Islet precursor cell (in vitro differentiated cells): Measurements from ENCODE around the gene LRRFIP1.
"Not testable (repeated sequence)": the region's sequence is repeated elsewhere in the genome, so short reads cannot be mapped to it uniquely, and the experiment has no call there.

Source experiments
- DNase-seq: peaks from one replicate; pipeline ENCODE4 v3.0.0-alpha.2; 2018

The LRRFIP1 gene

GRCh38 chr2:237627441-237628246 lies at the start of gene LRRFIP1:
LRRFIP1 (plus strand) TSS chr2:237627587; CDS start chr2:237627645, 58 bp downstream.
- DNase-seq: peak; percentile 58

GRCh38 chr2:237577956-237578870 lies 49.2 kb upstream of the LRRFIP1 start:
- no peak for DNase-seq

DNA sequence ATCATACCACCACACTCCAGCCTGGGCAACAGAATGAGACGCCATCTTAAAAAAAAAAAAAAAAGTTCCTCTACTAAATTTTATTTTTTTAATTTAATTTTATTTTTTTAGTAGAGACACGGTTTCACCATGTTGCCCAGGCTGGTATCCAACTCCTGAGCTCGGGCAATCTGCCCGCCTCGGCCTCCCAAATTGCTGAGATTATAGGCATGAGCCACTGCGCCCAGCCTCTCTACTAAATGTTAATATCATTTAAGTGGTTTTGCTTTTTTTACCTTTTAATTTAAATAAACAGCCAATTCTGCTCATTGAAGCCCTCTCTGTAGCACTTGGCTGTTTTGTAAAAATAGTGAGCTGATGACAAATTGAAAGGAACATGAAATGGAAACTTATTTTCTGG lies 46.1 kb upstream of the LRRFIP1 start:
- no peak for DNase-seq

DNA sequence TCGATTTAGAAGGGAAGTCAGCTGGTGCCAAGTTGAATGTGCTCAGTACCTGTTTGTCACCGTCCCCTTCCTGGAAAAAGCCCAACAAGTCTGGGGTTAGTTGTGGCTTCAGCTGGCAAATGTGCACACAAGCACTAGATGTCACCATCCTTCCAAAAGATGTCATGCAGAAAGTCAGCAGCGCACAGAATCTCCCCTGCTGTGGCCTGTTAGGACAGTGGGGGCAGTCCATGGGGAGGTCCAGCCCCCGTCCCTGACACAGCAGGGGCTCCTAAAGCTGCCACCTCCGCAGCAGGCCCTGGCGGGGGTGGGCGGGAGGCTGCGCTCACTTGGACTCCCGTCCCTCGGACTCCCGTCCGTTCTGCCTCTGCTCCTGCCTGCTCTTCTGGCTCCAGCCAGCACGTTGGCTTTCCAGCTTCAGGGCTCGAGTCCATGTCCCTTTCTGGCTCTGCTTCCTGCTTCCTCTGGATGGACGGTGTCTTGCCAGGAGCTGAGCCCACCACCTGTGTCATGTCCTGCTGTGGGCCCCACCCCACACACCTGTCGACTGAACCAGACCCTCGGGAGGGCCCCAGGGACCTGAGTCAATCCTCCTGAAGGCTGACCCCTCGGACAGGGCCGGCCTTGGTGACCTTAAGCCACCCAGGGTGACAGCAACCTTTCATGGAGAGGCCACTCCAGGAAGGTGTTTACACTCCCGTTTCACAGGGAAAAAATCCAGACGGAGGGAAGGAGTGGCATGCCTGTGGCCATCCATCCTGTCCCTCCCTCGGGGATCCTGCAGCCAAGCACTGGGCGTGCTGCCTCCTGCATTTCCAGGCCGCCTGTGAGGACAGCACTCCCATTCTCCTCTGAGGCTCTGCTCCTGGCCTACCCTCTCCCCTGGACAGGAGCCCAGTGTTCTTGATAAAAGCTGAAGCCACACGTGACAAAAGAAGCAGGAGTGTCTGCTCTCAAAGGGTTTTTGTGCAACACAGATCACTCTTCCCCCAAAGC lies 45.3 kb upstream of the LRRFIP1 start:
- DNase-seq: peak; percentile 83

GRCh38 chr2:237583385-237584295 lies 43.7 kb upstream of the LRRFIP1 start:
- DNase-seq: no peak

DNA sequence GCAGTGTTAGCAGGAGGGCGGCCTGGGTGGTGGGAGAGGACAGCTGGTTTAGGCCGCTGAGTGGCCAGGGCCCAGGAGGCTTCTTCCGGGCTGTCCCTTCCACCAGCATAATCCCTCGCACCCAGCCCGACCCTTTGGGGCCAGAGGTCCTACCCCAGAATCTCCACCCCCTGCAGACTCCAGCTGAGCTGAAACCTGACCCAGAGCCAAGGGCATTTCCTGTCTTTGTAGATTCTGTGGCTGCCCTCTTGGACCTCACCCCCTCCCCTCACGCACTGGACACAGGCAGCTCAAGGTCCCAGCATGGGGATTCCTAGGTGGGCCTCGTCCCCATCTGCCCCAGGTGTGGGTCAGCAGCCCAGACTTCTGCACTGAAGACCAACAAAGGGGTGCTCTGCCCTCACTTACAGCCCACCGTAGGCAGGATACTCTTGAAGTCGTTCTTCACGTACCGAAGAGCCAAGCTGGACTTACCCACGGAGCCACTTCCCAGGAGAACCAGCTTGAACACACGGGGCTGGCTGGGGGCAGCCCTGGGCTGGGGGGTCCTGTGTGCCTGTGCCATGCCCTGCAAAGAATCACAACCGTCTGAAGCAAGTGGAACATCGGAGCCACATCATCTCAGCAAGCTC lies 41.7 kb upstream of the LRRFIP1 start:
- no peak for DNase-seq

DNA sequence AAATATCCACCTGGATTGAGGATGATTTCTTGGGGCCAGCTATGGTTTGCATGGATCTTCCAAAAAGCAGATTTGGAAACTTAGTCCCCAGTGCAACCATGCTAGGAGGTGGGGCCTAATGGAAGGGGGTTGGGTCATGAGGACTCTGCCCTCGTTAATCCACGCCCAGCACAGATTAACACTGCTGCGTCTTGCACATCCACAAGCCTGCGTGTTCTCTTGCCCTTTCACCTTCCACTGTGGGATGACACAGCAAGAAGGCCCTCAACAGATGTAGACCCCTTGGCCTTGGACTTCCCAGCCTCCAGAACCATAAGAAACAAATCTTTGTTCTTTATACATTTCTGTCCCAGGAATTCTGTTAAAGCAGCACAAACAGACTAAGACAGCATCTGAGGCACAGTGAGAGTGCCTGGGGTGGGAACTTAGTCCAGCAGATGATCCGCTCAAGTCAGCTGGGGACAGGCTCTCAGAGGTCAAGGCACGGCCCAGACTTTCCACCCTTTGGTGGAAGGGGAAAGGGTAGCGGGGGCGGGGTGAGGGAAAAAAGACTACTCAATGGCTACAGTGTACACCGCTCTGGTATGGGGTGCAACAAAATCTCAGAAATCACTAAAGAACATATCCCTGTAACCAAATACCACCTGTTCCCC lies 39.2 kb upstream of the LRRFIP1 start:
- DNase-seq: no peak

- DNase-seq: peak; percentile 92
Observed at GRCh38 chr2:237590272-237591140, 36.9 kb upstream of the LRRFIP1 start, which contains the start of gene RAB17. RAB17 (minus strand) TSS chr2:237590734; CDS start chr2:237586154, 4,580 bp downstream.

GRCh38 chr2:237591141-237591881 lies 36.1 kb upstream of the LRRFIP1 start:
- peak; percentile 76 for DNase-seq

- DNase-seq: no peak
Observed at GRCh38 chr2:237592425-237592980, 34.9 kb upstream of the LRRFIP1 start.

DNA sequence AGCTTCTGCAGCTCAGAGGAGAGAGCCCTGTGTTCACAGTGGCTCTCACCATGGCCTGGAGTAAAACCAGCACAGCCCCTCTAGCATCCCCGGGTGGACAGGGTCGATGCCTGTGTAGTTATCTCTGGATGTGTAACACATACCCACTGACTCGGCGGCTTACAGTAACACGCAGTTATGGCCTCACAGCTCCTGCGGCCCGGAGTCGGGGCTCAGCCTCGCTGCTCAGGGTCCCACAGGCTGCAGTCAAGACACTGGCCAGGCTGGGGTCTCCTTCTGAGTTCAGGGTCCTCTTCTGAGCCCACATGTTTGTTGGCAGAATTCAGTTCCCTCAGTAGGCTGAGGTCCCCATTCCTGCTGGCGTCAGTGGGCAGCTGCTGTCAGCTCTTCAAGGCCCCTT lies 34.4 kb upstream of the LRRFIP1 start:
- DNase-seq: no peak

DNA sequence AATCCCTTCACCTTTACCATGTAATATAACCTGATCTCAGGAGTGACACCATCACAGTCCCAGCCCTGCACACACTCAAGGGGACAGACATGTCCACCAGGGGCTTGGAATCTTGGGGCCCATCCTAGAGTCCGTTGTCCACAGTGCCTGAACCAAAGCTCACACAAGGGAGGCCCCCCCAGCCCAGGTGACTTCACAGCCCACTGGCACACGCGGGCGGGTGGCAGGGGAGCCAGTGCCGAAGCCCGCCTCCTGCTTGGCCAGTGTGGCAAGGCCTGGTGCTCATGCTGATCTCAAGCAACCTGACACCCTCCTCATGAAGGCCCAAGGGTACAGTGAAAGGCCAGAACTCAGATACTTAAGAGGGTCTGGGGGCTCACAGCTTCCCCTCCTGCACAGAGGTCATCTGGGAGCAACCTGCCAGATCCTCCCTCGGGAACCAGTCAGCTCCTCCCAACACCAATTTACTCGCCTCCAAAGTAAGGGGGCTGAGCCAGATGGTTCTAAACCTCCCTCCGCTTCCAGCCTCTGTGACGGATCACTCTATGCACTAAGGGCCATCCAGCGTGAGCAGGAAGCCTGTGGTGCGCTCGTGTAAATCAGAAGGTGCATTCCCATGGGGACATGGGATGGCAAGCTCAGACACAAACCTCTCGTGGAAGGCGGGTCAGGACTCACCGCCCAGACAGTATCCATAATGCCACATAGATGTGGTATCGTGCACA lies 33.6 kb upstream of the LRRFIP1 start:
- no peak for DNase-seq

DNA sequence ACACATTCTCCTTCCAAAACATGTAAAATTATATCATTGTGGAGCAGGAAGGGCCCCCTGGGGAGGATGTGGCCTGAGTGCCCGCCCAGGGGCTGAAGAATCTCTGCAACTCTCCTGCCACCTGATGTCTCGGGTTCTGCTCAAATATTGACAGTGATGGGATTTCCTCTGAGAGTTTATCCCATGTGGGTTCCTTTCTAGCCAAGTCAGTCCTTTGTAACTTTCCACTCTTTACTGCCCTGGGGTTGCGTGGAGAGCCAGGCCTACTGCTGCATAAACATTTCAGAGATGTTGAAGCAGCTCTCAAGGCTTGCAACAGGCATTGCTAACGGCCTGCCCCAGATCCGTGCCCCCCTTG lies 32.9 kb upstream of the LRRFIP1 start:
- no peak for DNase-seq

DNA sequence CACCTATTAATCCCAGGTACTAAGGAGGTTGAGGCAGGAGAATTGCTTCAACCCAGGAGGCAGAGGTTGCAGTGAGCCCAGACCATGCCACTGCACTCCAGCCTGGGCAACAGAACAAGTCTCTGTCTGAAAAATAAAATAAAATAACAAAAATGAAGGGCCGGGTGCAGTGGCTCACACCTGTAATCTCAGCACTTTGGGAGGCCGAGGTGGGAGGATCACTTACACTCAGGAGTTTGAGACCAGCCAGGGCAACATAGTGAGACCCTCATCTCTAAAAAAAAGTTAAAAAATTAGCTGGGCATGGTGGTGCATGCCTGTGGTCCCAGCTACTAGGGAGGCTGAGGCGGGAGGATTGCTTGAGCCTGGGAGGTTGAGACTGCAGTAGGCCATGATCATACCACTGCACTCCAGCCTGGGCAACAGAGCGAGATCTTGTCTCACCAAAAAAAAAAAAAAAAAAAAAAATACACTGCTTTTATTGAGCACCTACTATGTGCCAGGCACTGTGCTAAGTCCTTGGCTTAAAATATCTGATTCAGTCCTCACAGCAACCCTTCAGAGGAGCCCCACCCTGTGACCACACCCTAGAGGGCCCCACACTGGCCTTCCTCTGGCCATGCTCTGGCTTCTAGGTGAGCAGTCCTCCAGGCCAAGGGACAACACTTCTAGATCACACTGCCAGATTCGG lies 31.4 kb upstream of the LRRFIP1 start:
- not testable (repeated sequence) for DNase-seq

- DNase-seq: no peak
Observed at GRCh38 chr2:237596520-237597195, 30.7 kb upstream of the LRRFIP1 start.
